NCI-H187 (cell line): ENCODE results near the gene ZBTB38.

Experiments used
- DNase-seq, 2 experiments: peaks; one replicate each; lab custom pipeline; 2025; lab: John Stamatoyannopoulos, UW

Gene ZBTB38

DNA sequence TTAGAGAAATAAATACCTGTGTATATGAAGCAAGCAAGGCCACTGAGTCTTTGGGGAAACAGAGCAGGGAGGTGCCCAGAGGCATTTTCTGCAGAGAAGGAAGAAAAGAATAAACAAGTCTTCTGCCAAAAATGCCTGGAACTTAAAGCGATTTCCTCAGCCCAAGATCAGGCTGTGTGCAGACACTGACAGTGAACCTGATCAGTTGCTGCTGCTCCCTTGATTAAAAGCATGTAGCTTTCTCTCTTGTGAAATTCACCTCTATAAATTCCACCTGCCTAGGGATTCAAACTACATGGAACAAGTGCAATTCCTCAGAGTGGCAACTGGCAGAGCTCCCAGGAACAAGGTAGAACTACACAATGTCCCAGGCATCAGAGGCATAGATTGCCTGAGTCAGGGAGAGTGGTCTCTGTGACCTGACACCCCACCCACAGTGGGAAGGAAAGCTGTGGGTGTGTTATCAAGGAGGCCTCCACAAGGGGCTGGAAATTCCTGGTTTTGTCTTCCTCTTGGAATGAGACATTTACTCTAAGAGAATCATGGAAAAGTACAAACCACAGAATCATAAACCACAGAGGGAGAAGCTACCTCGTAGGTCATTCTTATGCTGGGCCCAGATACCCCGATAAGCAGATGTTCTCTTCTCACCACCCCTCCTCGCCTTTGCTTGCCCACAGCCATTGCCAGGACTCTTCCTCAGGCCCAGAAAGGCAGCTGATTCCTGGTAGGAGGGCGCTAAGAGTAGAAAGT is 1.8 kb upstream of the ZBTB38 start:
- DNase-seq = no peak

- no peak for DNase-seq
Observed at GRCh38 chr3:141367038-141367730, 1.1 kb upstream of the ZBTB38 start.

DNA sequence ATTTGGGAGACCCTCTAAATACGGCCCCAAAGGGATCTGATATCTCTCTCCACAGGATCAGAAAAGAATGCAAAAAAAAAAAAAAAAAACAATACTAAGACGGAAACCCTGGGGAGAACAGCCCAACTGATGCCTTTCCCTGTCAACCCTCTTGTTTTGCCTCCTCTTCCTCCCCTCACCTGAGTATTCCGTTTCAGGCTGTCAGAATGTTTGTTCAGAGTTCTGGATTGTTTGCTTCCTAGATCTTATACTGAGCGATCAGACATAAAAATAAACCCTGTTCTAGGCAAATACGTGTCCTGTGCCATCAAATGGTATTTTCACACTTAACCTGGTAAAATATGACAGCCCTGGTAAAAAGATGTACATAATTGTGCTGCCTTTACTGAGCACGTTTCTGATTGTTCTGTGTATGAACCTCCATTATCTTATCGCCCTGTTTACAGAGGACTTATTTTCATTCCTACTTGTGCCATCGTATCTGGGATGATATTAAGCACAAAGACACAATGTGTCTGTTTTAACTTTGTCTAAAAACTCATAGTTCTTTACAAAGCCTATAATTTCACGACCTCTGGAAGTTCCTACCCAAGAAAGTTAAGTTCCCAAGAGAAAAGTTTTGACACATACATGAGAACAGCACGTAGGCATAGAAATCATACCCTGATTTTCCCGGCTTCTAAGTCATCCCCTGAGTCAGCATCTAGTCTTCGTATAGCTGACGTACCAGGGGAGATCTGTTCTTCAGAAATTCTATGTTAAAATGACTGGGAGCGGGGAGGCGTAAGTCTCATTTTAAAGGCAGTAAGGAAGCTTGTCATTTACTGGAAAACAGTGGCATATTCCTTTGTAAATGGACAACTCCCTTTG is 856 bp downstream of the ZBTB38 start:
- no peak for DNase-seq

GRCh38 chr3:141370065-141370533 is 1.8 kb downstream of the ZBTB38 start:
- DNase-seq = peak in 1 of 2 experiments; percentile 36

GRCh38 chr3:141371882-141372281 is 3.6 kb downstream of the ZBTB38 start:
- DNase-seq = no peak

DNA sequence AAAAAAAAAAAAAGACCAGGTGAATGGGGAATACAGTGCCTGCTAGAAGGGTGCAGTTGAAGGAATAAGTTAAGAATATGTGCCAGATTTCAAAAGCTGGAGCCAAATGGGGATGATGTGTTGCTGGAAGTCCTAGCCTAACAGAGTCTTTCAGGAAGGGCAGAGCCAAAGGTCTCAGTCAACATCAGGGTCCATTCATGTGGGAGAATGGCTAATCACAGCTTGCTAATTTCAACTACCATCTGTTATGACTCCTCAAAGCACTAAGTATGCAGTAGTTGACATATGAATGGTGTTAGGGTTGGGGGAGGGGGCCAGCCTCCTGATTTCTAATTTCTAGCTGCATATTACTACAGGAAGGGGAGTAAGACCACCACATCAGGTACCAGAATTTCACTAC is 4.4 kb downstream of the ZBTB38 start:
- no peak for DNase-seq

DNA sequence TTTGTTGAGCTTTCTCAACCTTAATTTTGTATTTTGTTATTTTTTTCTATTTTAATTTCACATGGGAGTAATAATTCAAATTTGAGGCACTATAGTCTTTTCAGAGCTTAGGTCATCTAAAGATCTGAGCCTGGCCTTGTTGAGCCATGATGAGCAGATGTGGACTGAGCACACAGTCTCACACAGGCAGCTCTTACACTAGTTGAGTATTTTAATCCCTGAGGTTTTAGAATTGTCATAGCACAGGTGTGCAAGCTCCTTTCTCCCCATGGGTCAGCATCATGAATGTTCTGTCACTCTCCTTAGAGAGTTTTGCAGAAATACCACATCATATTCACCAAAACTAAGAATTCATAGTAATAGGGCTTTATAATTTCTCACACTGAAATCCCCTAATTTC is 4.9 kb downstream of the ZBTB38 start:
- no peak for DNase-seq

DNA sequence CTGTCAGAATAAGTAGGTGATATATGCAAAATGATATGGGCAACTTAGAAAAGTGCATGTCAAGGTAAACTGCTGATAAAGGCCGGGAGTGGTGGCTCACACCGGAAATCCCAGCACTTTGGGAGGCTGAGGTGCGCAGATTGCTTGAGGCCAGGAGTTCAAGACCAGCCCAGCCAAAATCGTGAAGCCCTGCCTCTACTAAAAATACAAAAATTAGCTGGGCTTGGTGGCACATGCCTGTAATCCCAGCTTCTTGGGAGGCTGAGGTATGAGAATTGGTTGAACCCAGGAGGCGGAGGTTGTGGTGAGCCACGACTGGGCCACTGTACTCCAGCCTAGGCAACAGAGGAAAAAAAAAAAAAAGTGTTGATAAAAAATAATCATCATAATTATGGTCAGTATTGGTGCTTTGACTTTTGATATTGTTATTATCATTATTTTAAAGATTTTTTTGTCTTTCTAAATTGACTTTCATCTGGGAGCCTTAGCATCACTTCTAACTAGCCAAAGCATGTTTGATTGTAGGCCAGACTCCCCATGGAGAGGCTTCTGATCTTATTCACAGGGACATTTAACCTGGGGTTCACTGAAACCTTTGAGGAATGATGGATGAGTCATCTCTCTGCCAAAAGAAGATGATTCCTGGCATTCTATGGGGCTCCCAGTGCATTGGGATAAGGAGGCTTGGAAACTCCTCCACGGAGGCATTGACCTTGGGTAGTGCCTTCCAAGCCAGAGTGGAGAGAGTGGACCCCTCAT is 5.6 kb downstream of the ZBTB38 start:
- no peak for DNase-seq

DNA sequence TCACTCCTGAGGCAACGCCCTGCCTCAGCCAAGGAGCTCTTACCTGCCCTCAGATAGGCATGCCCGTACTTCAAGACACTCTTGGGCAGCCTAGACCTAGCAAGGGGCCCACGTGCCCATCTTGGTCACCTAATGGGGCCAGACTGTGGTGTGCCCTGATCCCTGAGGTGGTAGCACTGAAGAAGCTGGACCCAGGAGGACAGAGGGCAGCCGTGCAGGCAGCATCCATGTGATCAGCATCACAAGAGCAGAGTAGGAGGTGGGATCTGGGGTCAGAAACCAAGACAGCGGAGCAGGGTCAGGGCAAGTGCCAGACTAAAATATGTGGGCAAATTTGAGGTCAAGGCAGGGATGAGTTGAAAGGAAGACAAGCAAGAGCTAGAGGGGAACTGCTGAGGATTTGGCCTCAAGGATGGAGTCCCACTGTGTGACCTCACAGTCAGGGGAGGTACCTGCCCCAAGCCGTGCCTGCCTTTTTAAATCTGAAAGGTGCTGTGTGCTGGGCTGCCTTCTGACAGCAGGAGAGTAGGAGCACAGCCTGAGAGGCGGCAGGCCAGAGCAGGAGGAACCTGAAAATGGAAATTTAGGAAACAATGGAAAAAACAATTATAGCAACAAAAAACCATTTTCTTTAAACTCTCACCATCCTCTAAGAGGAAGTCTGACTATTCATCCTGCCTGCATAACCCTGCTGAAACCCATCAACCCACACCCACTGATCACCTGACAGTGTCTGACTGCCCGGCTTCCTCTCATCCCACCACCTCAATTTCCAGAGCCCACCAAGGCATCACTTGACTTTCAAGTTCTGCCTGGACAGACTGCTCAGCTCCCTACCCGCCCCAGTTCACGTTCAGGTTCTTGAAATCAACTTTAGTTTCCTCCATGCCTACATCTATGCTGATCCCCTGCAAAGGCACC is 7.3 kb downstream of the ZBTB38 start:
- DNase-seq = no peak

DNA sequence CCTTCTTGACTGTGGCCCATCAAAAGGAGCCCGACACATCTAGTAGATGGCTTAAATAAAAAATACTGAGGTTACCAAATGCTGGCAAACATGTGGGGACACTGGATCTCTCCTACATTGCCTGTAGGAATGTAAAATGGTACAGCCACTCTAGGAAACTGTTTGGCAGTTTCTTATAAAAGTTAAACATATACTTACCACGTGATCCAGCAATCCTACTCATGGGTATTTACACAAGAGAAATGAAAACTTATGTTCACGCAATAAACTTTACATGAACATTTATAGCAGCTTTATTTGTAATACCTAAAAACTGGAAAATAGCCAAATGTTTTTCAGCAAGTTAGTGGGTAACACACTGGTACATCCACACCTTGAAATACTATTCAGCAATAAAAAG is 9.1 kb downstream of the ZBTB38 start:
- no peak for DNase-seq

DNA sequence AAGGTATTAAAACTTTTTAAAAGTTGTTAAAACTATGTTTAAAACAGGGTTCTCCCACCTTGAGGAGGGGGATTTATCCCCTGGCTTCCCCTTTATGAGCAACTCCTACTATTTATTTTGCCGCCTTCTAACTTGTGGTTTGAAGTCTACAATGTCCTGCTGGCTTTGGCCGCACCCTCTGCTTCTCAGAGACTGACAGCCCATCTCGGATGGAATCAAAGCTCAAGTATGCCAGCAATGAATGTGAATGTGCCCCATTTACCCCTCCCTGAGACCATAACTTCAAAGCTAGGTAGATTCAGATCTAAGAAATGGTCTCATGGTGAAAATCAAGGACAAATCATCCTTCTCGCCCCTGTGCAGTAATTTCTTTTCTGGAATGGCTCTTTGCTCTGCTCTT is 10.3 kb downstream of the ZBTB38 start:
- no peak for DNase-seq

DNA sequence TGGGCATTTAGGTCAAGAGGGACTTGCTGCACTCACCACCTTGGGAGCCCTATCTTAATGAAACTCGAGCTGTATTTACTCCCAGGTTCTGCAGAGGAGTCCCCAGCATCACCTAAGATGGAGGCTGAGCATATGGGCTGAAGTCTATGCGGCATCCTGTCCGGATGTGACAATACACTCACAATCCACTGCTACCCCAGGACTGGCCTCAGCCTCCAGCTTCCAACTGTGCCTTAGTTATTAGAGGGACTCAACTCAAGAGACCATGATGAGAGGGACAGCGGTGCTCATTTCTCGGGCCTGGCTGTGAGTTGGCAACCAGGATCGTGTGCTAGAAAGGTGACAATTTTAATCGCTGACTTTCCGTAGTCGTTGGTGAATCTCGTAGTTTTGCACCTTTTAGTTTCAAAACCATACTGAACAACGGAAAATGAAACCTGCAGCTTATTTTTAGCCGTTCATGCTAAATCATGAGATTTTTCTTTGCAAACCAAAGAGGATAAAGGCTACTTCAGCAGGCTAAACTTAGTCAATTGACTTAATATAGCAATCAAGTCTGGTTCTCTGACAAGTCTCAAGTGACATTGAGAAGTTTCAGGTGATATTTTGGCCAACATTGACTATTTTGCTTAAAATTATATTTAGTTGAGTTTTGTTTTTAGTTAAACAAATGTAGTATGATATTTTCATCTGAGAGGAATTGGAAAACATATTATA is 11.1 kb downstream of the ZBTB38 start:
- DNase-seq = no peak

DNA sequence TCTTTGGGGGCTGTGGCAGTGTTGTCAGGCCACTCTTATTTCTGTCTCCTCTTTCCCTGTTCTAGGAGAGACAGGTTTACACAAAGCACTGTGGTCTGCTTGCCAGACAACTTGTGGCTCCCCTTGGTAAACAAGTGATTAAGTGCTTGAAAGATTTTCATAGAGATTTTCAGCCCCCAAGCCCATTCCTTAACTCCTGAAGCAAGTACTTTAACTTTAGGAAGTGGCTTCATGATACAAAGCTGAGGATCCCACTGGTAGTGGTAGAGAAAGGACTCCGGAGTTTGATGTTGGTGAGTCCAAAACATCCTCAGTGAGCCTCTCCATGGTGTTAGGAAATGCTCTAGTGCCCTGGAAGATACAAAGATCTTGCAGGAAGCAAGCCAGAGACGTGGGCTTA is 12.0 kb downstream of the ZBTB38 start:
- DNase-seq = no peak

- DNase-seq = no peak
Observed at GRCh38 chr3:141380987-141381386, 12.7 kb downstream of the ZBTB38 start.

DNA sequence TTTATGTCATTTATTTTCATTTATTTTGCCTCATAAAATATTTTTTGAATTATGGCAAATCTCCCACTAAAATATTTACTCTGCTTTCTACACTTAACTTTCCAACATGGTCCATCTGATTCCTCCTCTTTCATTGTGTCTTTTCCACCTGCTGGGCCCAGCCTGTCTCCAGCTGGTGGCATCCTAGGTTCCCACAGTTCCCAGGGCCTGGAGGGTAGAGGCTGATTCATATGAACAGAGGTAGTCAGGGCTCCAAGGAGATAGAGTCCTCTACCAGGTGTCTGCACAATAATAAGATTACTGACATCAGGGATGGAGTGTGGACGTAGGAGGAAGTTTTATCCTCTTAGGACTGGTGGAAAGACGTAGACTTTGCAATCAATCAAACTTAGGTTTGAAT is 14.3 kb downstream of the ZBTB38 start:
- no peak for DNase-seq

DNA sequence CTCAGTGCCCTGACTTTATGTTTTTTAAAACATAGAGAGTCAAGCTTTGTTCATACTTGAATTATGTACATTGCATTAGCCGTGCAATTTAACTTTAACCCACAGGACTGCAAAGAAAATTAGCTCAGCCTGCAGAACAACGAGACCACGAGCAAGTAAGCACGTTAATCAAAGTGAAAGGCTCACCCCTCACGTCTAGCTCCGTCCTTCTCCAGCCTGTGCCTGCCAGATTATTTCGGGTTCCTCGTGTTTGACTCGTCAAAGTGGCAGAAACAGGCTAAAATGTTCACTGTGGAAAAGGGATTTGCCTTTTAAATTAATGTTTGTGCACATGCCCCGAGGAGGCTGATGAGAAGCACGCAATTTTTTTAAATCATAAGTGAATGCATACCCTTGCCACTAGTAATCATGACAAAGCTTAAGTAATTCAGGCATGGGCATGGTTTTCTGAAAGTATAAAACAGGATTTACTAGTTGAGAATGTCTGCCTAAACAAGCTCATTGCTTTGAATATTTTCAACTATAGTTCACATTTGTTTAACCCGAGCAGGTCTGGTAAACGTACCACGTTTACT is 15.3 kb downstream of the ZBTB38 start:
- no peak for DNase-seq

DNA sequence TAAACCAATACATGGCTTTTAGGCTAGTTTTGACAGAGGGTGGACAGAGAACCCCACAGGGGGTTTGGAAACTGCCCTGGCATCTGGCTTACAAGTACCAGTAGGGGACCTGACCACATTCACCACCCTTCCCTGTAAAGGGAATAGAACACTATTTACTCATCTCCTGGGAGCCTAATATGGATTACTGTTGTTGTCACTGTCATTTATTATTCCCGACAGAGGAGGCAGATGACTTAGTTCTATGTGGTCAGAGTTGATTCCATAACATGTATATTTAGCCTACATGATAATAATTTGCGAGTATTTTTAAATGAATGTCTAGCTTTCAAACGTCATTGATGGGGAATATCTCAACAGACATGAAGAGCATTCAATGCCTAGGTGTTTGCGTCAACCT is 15.9 kb downstream of the ZBTB38 start:
- no peak for DNase-seq

- DNase-seq = no peak
Observed at GRCh38 chr3:141384575-141384974, 16.3 kb downstream of the ZBTB38 start.

- no peak for DNase-seq
Observed at GRCh38 chr3:141385406-141386125, 17.3 kb downstream of the ZBTB38 start.
